AG04450 (cell line): ENCODE results near the gene BAZ2B. TPM values are rescaled to one million over a fixed set of nuclear protein-coding genes. Genes with fewer than 3 reads are reported as not detected.

ENCODE experiments used
- CTCF ChIA-PET: fragments of 300-600, 350-600 bp; formaldehyde crosslinking; extraction: SDS; loops from one replicate; lab custom pipeline; 2022; ENCODE audit warnings: antibody characterized with exemption, inconsistent platforms; lab: Charles Lee
- POLR2A ChIA-PET: fragments of 350-600 bp; formaldehyde crosslinking; extraction: SDS; loops from one replicate; lab custom pipeline; 2021; ENCODE audit warnings: antibody characterized with exemption, inconsistent platforms; lab: Yijun Ruan, JAX
- DNase-seq: peaks from one replicate; pipeline ENCODE4 v3.0.0-alpha.2; 2011; ENCODE audit warnings: low read depth, low spot score
- H3K27ac ChIP-seq: one replicate; pipeline ENCODE4 v1.5.1; 2012; ENCODE audit warnings: low read depth, low read length, control low read depth
- H3K27me3 ChIP-seq: one replicate; pipeline ENCODE4 v1.6.0; 2012; ENCODE audit warnings: low read length; ENCODE audit not compliant: control insufficient read depth, insufficient read depth
- H3K4me3 ChIP-seq: 2 replicates; pipeline ENCODE4 v1.5.1; 2011; ENCODE audit warnings: mild to moderate bottlenecking, low read depth, low read length, control low read depth
- H3K9me3 ChIP-seq: 2 replicates; pipeline ENCODE4 v1.5.1; 2012; ENCODE audit warnings: low read length; ENCODE audit not compliant: control insufficient read depth, insufficient read depth
- polyA plus RNA-seq: library from polyadenylated mRNA; depleted of rRNA; stranded (reverse); fragments of >200 nt; gene quantifications from 2 replicates; pipeline ENCODE4 v1.2.3, GENCODE V29; 2011
- TF ChIP-seq, protein P1 (sequence below): IDR thresholded peaks from 2 replicates; pipeline ENCODE4 v1.5.1; 2011; ENCODE audit warnings: low read depth, low read length, control low read depth, inconsistent platforms

BAZ2B gene
- polyA plus RNA-seq, 1 experiment, result 44.7 TPM

GRCh38 chr2:159449504-159450124 lies 166.7 kb downstream of the BAZ2B start:
- TF ChIP-seq, protein P1, sequence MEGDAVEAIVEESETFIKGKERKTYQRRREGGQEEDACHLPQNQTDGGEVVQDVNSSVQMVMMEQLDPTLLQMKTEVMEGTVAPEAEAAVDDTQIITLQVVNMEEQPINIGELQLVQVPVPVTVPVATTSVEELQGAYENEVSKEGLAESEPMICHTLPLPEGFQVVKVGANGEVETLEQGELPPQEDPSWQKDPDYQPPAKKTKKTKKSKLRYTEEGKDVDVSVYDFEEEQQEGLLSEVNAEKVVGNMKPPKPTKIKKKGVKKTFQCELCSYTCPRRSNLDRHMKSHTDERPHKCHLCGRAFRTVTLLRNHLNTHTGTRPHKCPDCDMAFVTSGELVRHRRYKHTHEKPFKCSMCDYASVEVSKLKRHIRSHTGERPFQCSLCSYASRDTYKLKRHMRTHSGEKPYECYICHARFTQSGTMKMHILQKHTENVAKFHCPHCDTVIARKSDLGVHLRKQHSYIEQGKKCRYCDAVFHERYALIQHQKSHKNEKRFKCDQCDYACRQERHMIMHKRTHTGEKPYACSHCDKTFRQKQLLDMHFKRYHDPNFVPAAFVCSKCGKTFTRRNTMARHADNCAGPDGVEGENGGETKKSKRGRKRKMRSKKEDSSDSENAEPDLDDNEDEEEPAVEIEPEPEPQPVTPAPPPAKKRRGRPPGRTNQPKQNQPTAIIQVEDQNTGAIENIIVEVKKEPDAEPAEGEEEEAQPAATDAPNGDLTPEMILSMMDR, result no peak
- no peaks in the 10 kb centered on the region for H3K27me3 ChIP-seq
- no peak for DNase-seq
- no peak overlapping the region for H3K27ac ChIP-seq
- ChIA-PET POLR2A (no interaction called here), CTCF (interaction anchor here (0.6 kb wide), 1 partner anchor 58 kb away, joined by 3 read pairs; no protein-coding TSS in a partner anchor)
- no peak overlapping the region for H3K4me3 ChIP-seq
- H3K9me3 ChIP-seq, result no peaks in the 10 kb centered on the region

DNA sequence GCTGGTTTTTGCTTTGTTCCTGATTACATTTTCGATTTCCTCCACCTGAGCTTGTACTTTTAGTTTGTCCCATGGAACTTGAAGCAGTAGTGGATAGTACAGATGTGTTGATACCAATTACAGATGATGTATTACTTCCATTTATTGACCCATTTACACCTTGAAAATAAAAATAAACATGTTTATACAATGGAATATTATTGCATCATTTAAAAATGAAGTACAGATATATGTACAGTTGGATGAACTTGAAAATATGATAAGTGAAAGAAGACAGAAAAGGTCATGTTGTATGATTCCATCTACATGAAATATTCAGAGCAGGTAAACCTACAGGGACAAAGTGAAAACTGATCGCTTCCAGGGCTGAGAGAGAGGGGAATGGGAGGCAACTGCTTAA lies 169.5 kb downstream of the BAZ2B start:
- ChIA-PET CTCF (no interaction called here), POLR2A (no interaction called here)

DNA sequence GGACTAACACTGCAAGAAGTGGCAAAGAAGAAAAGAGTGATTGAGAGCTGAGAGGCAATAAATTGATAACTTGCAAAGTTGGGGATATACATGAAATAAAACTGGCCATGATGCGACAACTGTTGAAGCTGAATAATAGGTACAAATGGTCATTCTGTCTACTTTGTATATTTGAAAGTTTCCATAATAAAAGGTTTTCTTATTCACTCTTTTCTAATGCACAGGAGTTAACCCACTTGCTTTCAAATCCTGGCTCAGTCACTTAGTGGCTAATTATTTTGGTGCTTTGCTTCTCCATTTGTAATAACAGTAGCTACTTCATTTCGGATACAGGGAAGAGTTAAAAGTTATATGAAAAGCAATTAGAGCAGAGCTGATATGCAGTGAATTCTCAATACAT lies 170.1 kb downstream of the BAZ2B start:
- Histone ChIP-seq H3K27me3 (no peaks in the 10 kb centered on the region), H3K4me3 (no peak overlapping the region), H3K9me3 (no peaks in the 10 kb centered on the region), H3K27ac (no peak overlapping the region)
- TF ChIP-seq, protein P1, result no peak
- POLR2A ChIA-PET, result no interaction called here
- no peak for DNase-seq
- CTCF ChIA-PET, result no interaction called here

More for the DNA sequence above, 169.5 kb downstream of the BAZ2B start:
- no peaks in the 10 kb centered on the region for H3K27me3 ChIP-seq
- TF ChIP-seq, protein P1, result no peak
- DNase-seq, result no peak
- no peaks in the 10 kb centered on the region for H3K9me3 ChIP-seq
- H3K4me3 ChIP-seq, result no peak overlapping the region
- no peak overlapping the region for H3K27ac ChIP-seq

DNA sequence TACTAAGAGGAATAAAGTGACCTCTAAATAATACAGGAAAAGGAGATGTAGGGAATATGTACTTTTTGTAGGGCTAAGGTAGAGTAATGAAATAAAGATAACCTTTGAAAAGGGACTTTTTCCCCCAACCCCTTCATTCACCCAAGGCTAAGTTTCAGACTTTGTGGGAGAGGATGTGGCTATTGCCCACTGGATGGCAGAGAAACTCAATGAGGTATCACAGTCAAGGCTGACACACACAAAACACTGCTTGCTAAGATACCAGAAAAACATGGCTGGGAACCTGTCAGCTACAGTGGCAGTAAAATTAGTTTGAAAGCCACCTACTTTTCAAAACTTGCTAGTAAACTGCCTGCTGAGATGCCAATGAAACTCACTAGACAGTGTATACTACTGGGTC lies 171.0 kb downstream of the BAZ2B start:
- Histone ChIP-seq H3K9me3 (no peaks in the 10 kb centered on the region), H3K27ac (no peak overlapping the region), H3K27me3 (no peaks in the 10 kb centered on the region), H3K4me3 (no peak overlapping the region)
- no peak for DNase-seq
- CTCF ChIA-PET, result no interaction called here
- POLR2A ChIA-PET, result no interaction called here
- TF ChIP-seq, protein P1, result no peak

DNA sequence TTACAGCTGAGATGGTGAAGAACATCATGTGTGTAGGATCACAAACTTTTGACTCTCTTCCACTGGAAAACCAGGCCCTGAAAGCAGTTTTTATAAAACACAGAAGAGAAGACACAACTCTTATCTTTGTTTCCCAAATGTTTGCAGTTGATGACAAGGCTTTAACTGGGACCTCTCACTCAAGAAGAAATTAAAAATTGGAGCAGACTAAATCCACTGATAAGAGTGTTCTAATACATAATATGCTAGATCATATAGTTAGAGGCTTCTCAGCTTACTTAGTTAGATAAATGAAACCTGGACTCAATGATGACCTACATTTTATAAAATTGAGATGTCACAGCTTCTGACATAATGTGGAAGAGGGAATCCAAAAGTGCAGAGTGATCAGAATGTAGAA lies 171.6 kb downstream of the BAZ2B start:
- no peaks in the 10 kb centered on the region for H3K9me3 ChIP-seq
- TF ChIP-seq, protein P1, result no peak
- ChIA-PET POLR2A (no interaction called here), CTCF (no interaction called here)
- H3K4me3 ChIP-seq, result no peak overlapping the region
- H3K27ac ChIP-seq, result no peak overlapping the region
- H3K27me3 ChIP-seq, result no peaks in the 10 kb centered on the region
- DNase-seq, result no peak
